ENCODE measurements around the gene IBA57. TPM values are rescaled to one million over a fixed set of nuclear protein-coding genes. Genes with fewer than 3 reads are reported as not detected.

The IBA57 gene
- total and polyA plus RNA-seq, 8 donors, result 5.3 to 13.5 (median 7.1) TPM

GRCh38 chr1:228163007-228163753, 2.4 kb upstream of the IBA57 start:
- intact Hi-C loops (cut with DNase I), result no loop called here
- peaks cover 17 to 34% of the 10 kb centered on the region in 2 donors for H3K4me1 ChIP-seq

GRCh38 chr1:228163776-228164519, 1.7 kb upstream of the IBA57 start:
- no peak for ATAC-seq
- no peak for TF ChIP-seq CTCF (IDR thresholded peaks at IDR 0.05)
- Histone ChIP-seq H3K27me3 (peaks cover 0 to 36% of the 10 kb centered on the region in 2 donors), H3K9me3 (no peaks in the 10 kb centered on the region), H3K4me3 (no peak overlapping the region), H3K36me3 (no peaks in the 10 kb centered on the region), H3K4me1 (peaks cover 17 to 34% of the 10 kb centered on the region in 2 donors), H3K27ac (peak overlapping the region; percentile 70 to 92)
- DNase-seq, result peak in 1 of 4 donors; percentile 62
- intact Hi-C loops (cut with DNase I), result no loop called here

More at GRCh38 chr1:228163007-228163753, 2.4 kb upstream of the IBA57 start:
- Histone ChIP-seq H3K27me3 (peaks cover 1 to 39% of the 10 kb centered on the region in 2 donors), H3K9me3 (no peaks in the 10 kb centered on the region), H3K27ac (peak overlapping the region; percentile 70 to 77), H3K4me3 (no peak overlapping the region), H3K36me3 (no peaks in the 10 kb centered on the region)
- ATAC-seq (no peak), DNase-seq (peak in 2 of 4 donors; percentile 64 to 81)
- TF ChIP-seq CTCF (IDR thresholded peaks at IDR 0.05), result no peak

- peak overlapping the region; percentile 92 to 99 for H3K27ac ChIP-seq
- H3K36me3 ChIP-seq, result no peaks in the 10 kb centered on the region
- peaks cover 17 to 34% of the 10 kb centered on the region in 2 donors for H3K4me1 ChIP-seq
- DNase-seq, result peak in 1 of 4 donors; percentile 70
- peaks cover 0 to 33% of the 10 kb centered on the region in 2 donors for H3K27me3 ChIP-seq
- ATAC-seq, result peak; percentile 1
- peak overlapping the region; percentile 34 to 75 for H3K4me3 ChIP-seq
- TF ChIP-seq CTCF (IDR thresholded peaks at IDR 0.05), result no peak
- no peaks in the 10 kb centered on the region for H3K9me3 ChIP-seq
- intact Hi-C loops (cut with DNase I), result no loop called here
Measured at GRCh38 chr1:228164561-228165371, 838 bp upstream of the IBA57 start.

GRCh38 chr1:228166170-228166936, 749 bp downstream of the IBA57 start:
- H3K4me3 ChIP-seq, result peak overlapping the region; percentile 75 to 77
- H3K36me3 ChIP-seq, result no peaks in the 10 kb centered on the region
- no peaks in the 10 kb centered on the region for H3K9me3 ChIP-seq
- H3K27ac ChIP-seq, result peak overlapping the region; percentile 92 to 99
- H3K27me3 ChIP-seq, result peaks cover 0 to 23% of the 10 kb centered on the region in 2 donors
- peak in 1 of 2 donors; percentile 11 for TF ChIP-seq CTCF (IDR thresholded peaks at IDR 0.05)
- DNase-seq (peak; percentile 42 to 80 (median 76)), ATAC-seq (peak; percentile 24)
- H3K4me1 ChIP-seq, result peaks cover 17 to 34% of the 10 kb centered on the region in 2 donors
- intact Hi-C loops (cut with DNase I), result no loop called here
